Hindlimb muscle (tissue), 1 donor: Measurements from ENCODE around the gene MSH3. TPM values are rescaled to one million over a fixed set of nuclear protein-coding genes. Genes with fewer than 3 reads are reported as not detected.
A peak's percentile ranks its signal among the peaks of the same experiment; 100 is the strongest.
"Not testable (repeated sequence)": the region's sequence is repeated elsewhere in the genome, so short reads cannot be mapped to it uniquely, and the experiment has no call there.

Source experiments
- DNase-seq: peaks from one replicate; pipeline ENCODE4 v3.0.0-alpha.2; 2013
- polyA plus RNA-seq: library from polyadenylated mRNA; unstranded; fragments of 120-200 nt; gene quantifications from one replicate; pipeline ENCODE4 v1.2.1, GENCODE V29; 2013; ENCODE audit not compliant: insufficient read length

The MSH3 gene
- polyA plus RNA-seq, 1 donor, result 10.6 TPM

DNA sequence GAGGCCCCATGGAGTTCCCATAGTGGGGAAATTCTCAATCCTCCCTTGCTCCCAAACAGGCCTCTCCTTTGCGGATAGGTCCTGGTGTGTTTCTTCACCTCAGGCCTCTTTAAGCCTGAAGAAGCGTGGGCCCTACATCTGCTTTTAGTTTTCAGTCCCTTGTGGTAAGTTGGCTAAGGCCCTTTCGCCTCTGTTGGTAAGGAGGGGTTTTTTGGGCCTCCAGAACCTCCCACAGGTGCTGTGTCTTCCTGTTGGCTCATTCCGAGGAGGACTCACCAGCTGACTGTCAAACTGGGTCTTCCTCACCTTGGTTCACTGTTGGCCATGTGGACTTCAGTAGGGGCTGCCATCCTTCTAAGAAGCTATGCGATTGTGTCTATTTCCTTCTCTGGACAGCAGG lies 56.8 kb downstream of the MSH3 start:
- DNase-seq, result no peak

DNA sequence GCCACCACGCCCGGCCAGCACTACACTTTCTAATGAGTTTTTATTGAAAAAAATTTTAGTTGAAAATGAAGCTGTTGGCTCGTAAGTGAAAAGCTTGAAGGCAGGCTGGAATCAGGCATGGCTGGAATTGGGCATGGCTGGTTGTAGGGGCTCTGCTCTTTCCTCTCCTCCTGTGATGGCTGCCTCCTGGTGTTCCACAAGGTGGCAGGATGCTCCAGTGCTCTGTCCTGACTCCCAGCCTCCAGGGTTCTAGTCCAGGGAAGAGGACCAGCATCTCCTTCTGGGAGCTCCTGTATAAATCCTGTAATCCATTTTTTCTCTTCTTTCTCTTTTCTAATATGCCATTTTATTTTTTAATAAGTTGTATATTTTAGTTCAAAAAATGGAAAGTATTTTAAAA lies 57.5 kb downstream of the MSH3 start:
- DNase-seq, result peak; percentile 12

- no peak for DNase-seq
These were observed 58.5 kb downstream of the MSH3 start for GRCh38 chr5:80712919-80713318.

DNA sequence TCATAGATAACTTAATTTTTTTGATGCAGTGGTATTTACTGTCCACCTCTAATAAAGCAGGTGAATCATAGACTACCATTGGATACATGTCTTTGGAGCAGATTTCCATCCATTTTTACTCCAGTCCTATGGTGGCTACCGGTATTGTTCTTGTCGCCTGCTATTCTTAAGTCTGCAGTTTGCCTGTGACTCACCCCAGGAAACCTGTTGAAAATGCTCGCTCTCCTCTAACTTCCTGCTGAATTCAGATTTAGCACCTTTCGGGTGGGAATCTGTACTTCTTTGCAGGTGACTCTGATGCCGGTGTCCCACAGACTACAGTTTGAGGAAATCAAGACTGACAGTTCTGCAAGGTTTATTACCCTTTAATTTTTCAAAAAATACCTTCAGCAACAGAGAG lies 59.2 kb downstream of the MSH3 start:
- DNase-seq, result no peak

- DNase-seq, result no peak
These were observed 60.3 kb downstream of the MSH3 start for GRCh38 chr5:80714570-80715298.

DNA sequence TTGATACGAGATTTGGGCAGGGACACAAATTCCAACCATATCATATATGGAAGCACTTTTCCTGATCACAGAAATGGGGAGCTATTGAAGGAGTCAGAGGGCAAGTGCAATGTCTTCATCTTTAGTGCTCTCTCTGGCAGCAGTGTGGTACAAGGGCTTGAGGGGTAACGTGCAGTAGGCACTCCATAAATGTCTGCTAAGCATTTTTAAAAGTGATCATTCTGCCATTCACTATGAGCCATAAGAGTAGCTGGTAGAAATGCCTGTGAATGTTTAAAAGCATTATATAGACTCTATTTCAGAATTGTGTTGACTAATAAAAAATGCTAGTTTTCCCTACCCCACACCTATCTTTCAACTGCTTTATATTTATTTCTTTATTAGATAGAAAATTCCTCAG lies 61.4 kb downstream of the MSH3 start:
- no peak for DNase-seq

DNA sequence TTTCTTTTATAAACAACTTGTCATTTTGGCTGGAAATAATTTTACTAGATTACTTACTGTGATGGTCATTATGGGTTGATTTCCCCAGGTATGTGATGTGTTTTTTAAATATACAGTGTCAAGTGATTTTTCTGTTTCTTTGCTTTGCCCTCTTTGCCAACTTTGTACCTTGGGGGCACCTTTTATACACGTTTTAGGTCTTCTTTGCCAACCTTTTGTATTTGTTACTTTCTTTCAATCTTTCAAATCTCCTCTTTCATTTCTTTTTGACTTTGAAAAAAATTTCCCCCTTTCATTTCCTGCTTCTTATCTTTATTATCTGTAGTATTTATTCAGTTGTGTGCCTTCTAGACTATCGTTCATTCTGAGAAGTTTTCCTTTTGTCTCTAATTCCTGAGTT lies 65.7 kb downstream of the MSH3 start:
- no peak for DNase-seq

DNA sequence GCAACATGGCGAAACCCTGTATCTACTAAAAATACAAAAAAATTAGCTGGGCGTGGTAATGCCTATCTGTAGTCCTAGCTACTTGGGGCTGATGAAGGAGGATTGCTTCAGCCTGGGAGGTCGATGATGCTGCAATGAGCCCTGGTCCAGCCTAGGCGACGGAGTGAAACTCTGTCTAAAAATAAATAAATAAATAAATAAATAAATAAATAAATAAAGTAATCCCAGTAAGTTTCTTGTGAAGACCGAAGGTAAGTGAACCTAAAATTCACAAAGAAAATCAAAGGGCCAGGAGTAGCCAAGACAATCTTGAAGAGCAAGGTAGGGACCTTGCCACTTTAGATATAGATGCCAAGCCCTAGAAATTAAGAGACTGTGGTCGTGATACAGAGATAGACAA lies 68.5 kb downstream of the MSH3 start:
- DNase-seq, result no peak

GRCh38 chr5:80725446-80725845 lies 71.0 kb downstream of the MSH3 start:
- DNase-seq, result no peak

DNA sequence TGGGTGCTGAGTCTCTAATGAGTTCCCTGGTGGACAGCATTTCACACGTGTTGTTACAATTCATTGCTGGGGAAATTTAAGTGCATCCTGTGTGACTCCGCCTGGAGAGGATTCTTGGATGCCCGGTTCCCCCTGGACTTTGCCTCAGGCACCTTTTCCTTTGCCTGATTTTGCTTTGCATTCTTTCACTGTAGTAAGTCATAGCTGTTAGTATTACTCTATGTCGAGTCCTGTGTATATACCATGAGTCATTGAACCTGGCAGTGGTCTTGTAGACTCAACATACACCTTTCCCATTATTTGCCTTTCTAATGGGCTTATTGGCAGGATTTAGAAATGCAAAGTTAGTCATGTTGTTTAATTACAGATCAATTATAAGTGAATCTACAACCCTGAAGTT lies 82.3 kb downstream of the MSH3 start:
- no peak for DNase-seq

GRCh38 chr5:80738466-80738865 lies 84.0 kb downstream of the MSH3 start:
- no peak for DNase-seq

DNA sequence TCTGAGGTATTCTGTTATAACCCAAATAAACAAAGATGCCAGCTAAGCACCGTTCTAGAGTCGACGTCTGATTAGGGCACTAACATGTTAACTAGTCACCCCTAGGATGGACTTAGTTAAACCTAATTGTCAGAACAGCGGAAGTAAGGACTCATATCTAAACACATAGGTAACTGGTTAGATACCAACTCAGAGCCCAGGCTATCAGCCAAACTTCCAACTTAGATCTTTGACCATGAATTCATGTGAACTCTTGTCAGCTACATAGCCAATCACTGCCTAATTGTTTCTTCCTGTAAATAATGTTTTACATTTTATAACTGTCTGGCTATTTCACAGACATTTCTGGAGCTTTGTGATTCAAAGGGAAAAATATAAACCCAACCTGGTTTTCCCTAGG lies 84.6 kb downstream of the MSH3 start:
- DNase-seq, result no peak

DNA sequence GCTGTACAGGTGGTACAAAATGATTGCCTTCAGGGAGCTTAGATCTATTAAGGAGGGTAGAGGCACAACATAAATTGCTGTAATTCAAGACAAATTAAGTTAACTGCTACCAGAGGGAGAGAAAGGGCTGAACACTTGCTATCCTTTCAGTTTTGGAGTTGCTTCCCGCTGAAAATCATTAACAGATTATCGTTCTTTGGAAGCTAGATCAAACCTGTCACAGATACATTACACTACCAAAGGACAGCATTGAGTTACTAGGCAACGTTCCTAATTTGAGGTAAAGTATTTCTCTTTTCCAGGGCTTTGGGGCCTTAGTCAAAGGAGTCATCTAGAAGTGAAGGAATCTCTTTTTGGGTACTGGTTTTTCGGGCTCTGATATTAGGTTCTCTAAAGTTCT lies 85.0 kb downstream of the MSH3 start:
- no peak for DNase-seq

DNA sequence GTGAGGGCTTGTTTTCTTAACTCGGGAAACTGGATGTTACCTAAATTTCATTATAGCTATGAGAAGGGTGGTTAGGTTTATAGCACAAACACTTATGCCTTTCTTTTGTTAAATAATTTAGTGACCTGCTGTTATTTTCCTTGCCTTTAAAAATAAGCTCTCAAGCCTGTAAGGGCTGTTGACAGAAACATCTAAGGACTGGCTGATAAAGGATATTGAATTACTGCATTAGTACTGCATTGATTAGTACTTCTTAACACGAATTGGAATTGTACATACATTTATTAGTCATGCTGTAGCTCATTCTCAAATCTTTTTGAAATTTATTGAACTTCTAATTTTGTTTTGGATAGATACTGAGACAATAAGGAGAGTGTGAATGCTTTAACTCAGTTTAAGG lies 85.4 kb downstream of the MSH3 start:
- no peak for DNase-seq

GRCh38 chr5:80740488-80740887 lies 86.0 kb downstream of the MSH3 start:
- DNase-seq, result not testable (repeated sequence)

DNA sequence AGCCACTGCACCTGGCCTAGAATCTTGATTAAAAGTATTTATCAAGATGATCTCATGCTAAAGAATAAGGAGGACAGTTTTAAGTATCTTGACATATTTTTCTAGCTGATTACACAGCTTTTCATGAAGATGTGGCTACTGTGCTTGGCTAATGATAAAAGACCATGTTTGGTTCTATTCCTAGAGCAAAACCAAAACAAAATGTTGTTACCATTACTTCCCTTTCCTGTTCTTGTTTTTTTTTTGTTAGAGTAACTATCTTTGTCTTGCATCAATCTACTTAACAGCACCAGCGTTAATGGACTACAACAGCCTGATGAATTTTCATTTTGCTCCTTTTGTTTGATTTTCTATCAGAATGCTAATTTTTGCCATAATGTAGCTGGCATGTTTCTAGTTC lies 86.5 kb downstream of the MSH3 start:
- no peak for DNase-seq

- DNase-seq, result no peak
These were observed 89.7 kb downstream of the MSH3 start for GRCh38 chr5:80744149-80744548.

DNA sequence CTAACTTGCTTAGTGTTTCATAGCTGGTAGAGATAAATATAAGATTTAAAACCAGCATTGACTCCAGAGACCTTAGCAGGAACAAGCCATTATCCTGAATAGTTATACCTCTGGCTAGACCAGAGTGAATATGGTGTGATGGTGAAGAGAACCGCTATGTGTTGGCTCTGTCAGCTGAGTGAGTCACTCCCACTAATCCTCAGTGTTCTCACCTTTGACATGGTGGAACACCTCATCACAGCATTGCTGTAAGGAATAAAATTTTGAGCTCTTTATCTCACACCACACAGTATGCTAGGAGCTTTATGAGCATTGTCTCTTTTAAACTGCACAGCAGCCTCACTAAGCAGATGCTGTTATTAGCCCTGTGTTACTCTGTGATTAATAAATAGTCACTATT lies 91.0 kb downstream of the MSH3 start:
- no peak for DNase-seq

DNA sequence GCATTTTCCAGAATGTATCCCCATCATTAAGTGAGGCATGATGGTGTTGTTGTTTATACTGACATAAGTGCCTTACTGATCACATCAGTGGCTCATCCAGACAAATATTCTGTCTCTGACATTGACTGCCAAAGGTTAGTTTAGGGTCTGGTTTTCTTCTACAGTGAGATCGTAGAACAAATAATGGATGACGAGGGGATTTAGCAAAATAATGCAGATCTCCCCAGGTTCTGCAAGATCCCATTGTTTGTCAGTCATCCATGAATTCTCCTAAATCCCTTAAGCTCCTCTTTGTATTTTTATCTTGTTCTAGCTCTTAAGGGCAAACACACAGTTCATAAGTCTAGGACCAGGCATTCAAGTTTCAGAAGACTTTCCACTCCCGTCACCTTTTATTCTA lies 93.5 kb downstream of the MSH3 start:
- no peak for DNase-seq

- DNase-seq, result no peak
These were observed 98.0 kb downstream of the MSH3 start for GRCh38 chr5:80752427-80752826.

DNA sequence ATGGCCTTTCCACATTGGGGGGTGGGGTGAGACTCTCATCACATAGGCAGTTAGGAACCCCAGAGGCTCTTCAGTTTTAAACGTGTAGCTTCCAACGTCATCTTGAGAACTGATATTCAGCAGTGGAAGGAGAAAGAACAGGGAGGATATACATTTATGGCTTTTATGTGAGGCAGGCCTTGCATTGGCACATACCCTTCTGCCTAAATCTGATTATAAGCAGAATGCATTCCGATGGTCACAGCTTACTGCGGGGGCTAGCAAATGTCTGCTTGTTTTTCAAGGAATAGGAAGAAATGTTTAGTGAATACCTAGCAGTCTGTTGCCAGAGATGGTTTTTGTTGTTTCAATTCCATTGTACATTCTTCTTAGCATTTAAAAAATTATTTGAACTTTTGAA lies 99.3 kb downstream of the MSH3 start:
- DNase-seq, result no peak

DNA sequence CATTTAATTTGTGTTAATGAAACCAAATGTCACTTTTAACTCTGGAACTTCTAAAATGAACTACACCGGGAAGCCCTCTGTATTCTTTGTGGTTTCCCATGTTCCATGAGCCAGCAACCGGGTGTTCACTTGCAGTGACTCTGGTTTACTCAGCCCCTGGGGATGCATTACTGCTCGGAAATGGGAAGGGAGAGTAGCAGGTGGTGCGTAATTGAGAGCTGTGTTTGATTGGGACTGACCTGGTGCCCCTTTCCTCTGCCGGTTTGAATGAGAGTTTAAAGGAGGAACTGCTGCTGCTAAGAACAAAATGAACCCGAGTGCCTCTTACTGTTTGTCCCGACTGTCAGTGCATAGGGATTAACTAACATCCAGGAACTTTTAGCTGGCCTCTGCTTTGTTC lies 100.4 kb downstream of the MSH3 start:
- DNase-seq, result no peak

DNA sequence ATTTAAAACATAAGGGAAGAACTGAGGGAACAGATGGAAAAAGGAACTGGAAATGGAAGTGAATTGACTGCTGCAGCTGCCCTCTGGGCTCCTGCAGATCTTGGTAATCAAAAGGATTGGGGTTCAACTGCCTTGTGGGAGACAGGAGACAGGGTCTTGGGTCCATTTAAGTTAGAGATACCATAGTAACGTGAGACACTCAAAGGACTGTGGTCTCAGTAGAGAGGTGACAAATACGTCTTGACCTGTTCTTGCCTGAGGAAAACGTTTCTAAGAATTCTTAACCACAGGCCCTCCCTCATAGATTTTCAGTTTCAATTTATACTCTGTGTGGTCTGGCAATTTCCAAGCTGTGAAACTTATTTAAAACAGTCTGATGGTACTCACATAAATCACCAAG lies 101.2 kb downstream of the MSH3 start:
- no peak for DNase-seq

DNA sequence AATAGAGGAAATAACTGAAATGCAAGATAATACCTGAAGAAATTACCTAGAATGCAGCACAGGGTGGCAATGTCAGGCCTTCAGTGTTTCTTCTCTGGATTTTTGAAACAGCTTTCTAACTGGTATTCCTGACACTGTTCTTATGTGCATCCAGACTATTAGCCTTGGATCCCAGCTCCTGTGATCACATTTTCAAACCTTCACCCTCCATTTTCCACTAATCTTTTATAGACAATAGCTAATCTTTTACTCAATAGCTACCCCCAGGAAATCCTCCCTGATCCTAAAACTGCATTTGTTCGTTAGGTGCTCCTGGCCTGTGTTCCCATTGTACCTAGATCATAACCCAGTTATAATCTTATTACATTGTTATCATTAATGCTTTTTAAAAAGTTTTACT lies 101.8 kb downstream of the MSH3 start:
- no peak for DNase-seq

DNA sequence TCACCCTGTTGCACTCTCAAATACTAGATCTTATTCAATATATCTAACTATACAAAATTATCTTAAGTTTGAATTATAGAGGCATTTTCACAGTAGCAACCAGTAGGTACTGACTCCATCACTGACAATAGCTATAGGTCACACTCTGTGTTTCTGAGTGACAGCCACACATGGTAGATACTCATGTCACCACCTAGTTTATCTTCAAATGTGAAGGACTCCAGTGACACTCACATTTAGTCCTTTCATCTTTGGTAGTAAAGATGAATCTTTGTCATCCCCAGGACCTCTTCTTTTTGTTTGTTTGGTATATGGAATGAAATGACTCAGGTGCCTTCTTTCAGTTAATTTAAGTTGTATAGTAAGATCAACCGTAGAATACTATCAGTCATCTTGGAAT lies 102.8 kb downstream of the MSH3 start:
- no peak for DNase-seq
